Astrocyte of the spinal cord (primary cell): Measurements from ENCODE around the gene CP.

Experiments used
- DNase-seq: peaks from one replicate; pipeline ENCODE4 v3.0.0; 2011; ENCODE audit warnings: low read depth, low spot score
- H3K4me3 ChIP-seq: 2 replicates; pipeline ENCODE4 v1.5.1; 2011; ENCODE audit warnings: low read depth, mild to moderate bottlenecking, low read length, moderate library complexity
- in situ Hi-C: cut with HindIII; loops from 2 replicates; pipeline ENCODE4 v1.10.0; 2017; ENCODE audit warnings: low sequenced_read_pairs
- TF ChIP-seq, protein P1 (sequence below): IDR thresholded peaks from 2 replicates; pipeline ENCODE4 v1.5.1; 2012; ENCODE audit warnings: low read depth, mild to moderate bottlenecking, low read length, inconsistent platforms

Gene CP

DNA sequence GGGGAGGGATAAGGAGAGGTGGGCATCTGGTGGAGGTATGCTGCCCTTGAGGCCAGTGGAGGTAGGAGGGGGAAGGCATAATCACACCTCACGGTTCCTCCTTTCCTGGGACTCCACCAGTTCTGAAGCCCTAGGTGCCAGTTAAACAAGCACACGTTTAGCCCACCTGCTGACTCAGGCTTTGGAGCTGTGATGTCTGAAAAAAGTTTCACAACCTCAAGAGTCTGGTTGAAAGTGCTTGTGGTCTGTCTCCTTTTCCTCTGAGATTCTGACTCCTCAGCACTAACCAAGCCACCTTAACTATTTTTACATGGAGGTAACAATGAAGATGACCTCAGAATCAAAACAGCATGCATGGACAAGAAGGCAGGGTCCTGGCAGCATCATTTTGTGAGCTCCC is 69.2 kb downstream of the CP start:
- peak; percentile 79 for DNase-seq
- TF ChIP-seq, protein P1, sequence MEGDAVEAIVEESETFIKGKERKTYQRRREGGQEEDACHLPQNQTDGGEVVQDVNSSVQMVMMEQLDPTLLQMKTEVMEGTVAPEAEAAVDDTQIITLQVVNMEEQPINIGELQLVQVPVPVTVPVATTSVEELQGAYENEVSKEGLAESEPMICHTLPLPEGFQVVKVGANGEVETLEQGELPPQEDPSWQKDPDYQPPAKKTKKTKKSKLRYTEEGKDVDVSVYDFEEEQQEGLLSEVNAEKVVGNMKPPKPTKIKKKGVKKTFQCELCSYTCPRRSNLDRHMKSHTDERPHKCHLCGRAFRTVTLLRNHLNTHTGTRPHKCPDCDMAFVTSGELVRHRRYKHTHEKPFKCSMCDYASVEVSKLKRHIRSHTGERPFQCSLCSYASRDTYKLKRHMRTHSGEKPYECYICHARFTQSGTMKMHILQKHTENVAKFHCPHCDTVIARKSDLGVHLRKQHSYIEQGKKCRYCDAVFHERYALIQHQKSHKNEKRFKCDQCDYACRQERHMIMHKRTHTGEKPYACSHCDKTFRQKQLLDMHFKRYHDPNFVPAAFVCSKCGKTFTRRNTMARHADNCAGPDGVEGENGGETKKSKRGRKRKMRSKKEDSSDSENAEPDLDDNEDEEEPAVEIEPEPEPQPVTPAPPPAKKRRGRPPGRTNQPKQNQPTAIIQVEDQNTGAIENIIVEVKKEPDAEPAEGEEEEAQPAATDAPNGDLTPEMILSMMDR = no peak
- H3K4me3 ChIP-seq = no peak overlapping the region
- in situ Hi-C loops = no loop called here

DNA sequence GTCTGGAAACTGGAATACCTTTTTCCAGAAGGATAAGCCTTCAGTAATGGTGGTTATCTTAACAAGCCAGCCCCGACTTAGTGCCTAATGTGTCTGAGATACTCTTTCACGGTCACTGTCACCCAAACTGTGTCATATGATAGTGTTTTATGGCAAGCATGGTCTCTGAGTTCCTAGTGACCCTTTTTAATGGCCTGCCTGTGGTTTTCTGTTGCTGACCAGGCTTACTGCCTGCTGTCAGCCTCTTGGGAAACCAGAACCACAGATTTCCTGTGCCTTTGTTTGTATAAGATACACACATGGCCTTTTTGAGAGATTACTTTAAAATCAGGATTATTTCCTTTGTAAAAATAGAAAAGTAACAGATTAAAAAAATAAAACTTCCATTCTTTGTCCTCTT is 69.8 kb downstream of the CP start:
- TF ChIP-seq, protein P1 = no peak
- H3K4me3 ChIP-seq = no peak overlapping the region
- in situ Hi-C loops = no loop called here
- DNase-seq = peak; percentile 80

- no peak for DNase-seq
- H3K4me3 ChIP-seq = no peak overlapping the region
- TF ChIP-seq, protein P1 = no peak
- in situ Hi-C loops = no loop called here
Observed at GRCh38 chr3:149150436-149150835, 71.2 kb downstream of the CP start.

GRCh38 chr3:149145974-149146373 is 75.7 kb downstream of the CP start:
- H3K4me3 ChIP-seq = no peak overlapping the region
- TF ChIP-seq, protein P1 = no peak
- DNase-seq = no peak
- in situ Hi-C loops = no loop called here

- H3K4me3 ChIP-seq = no peak overlapping the region
- in situ Hi-C loops = no loop called here
- DNase-seq = no peak
- TF ChIP-seq, protein P1 = no peak
Observed at GRCh38 chr3:149145356-149145755, 76.3 kb downstream of the CP start.

- DNase-seq = no peak
- TF ChIP-seq, protein P1 = no peak
- H3K4me3 ChIP-seq = no peak overlapping the region
- in situ Hi-C loops = no loop called here
Observed at GRCh38 chr3:149142682-149143081, 78.9 kb downstream of the CP start.

GRCh38 chr3:149134575-149134974 is 87.1 kb downstream of the CP start:
- in situ Hi-C loops = no loop called here
- peak; percentile 67 for DNase-seq
- TF ChIP-seq, protein P1 = no peak
- H3K4me3 ChIP-seq = no peak overlapping the region
